A549 (cell line): ENCODE data around the gene DCAF15.

ENCODE experiments used
- CBX2 ChIP-seq: fragments of 200-600 bp; sonication (generic); IDR thresholded peaks from 2 replicates; pipeline ENCODE4 v1.6.1; 2016; ENCODE audit warnings: low read depth, mild to moderate bottlenecking, borderline replicate concordance
- MYC ChIP-seq: IDR thresholded peaks from 2 replicates; pipeline ENCODE4 v1.6.1; 2012; ENCODE audit warnings: mild to moderate bottlenecking, inconsistent platforms, low read length, improper control_type of control experiment, borderline replicate concordance
- TF ChIP-seq, protein P1 (sequence below): fragments of >200 bp; sonication (Bioruptor Twin); formaldehyde crosslinking; IDR thresholded peaks from 3 replicates; pipeline ENCODE4 v1.5.1; 2016
- TF ChIP-seq, protein P2 (sequence below): IDR thresholded peaks from 2 replicates; pipeline ENCODE4 v1.6.1; 2012

DNA sequence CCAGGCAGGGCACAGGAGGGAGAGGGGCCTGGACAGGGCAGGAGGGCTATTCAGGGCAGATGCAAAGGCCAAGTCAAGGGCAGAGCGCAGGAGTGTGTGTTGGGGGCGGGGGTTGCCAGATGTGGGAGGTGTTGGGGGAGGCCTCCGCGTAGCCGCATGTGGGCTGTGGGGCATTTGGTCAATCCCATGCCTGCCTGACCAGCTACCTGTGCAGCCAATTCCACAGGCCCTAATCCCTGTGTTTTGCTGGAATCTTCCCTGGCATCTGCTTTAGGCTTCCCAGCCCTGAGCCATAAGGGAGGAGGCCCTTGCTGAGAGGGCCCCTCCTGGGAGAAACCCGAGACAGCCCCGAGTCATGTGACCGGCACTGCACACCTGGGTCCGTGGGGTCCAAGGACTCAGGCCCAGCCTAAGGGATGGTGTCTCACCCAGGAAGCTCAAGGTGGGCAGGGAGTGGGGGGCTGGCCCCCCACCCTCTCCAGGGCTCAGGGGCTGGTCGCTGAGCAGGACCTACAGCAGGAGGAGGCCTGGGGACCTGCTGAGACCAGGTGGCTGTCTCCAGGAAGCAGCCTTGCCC, 33.5 kb downstream of the DCAF15 start:
- TF ChIP-seq CBX2: no peak
- TF ChIP-seq, protein P1, sequence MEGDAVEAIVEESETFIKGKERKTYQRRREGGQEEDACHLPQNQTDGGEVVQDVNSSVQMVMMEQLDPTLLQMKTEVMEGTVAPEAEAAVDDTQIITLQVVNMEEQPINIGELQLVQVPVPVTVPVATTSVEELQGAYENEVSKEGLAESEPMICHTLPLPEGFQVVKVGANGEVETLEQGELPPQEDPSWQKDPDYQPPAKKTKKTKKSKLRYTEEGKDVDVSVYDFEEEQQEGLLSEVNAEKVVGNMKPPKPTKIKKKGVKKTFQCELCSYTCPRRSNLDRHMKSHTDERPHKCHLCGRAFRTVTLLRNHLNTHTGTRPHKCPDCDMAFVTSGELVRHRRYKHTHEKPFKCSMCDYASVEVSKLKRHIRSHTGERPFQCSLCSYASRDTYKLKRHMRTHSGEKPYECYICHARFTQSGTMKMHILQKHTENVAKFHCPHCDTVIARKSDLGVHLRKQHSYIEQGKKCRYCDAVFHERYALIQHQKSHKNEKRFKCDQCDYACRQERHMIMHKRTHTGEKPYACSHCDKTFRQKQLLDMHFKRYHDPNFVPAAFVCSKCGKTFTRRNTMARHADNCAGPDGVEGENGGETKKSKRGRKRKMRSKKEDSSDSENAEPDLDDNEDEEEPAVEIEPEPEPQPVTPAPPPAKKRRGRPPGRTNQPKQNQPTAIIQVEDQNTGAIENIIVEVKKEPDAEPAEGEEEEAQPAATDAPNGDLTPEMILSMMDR: no peak
- TF ChIP-seq, protein P2, sequence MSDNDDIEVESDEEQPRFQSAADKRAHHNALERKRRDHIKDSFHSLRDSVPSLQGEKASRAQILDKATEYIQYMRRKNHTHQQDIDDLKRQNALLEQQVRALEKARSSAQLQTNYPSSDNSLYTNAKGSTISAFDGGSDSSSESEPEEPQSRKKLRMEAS: no peak
- no peak for TF ChIP-seq MYC
